GM12864 (cell line): ENCODE measurements around the gene CAPRIN2.

Source experiments
- DNase-seq: peaks from one replicate; pipeline ENCODE4 v3.0.0-alpha.2; 2011; ENCODE audit warnings: low read depth
- H3K4me3 ChIP-seq: 2 replicates; pipeline ENCODE4 v1.5.1; 2011; ENCODE audit warnings: mild to moderate bottlenecking, low read depth, low read length, control low read depth
- CTCF ChIP-seq: IDR thresholded peaks from 2 replicates; pipeline ENCODE4 v1.5.1; 2011; ENCODE audit warnings: low read depth, mild to moderate bottlenecking, moderate library complexity, low read length, control low read depth, inconsistent platforms; ENCODE audit errors: missing control alignments

Gene CAPRIN2

GRCh38 chr12:30739020-30739419 lies 15.7 kb downstream of the CAPRIN2 start:
- no peak overlapping the region for H3K4me3 ChIP-seq
- no peak for DNase-seq
- no peak for TF ChIP-seq CTCF

DNA sequence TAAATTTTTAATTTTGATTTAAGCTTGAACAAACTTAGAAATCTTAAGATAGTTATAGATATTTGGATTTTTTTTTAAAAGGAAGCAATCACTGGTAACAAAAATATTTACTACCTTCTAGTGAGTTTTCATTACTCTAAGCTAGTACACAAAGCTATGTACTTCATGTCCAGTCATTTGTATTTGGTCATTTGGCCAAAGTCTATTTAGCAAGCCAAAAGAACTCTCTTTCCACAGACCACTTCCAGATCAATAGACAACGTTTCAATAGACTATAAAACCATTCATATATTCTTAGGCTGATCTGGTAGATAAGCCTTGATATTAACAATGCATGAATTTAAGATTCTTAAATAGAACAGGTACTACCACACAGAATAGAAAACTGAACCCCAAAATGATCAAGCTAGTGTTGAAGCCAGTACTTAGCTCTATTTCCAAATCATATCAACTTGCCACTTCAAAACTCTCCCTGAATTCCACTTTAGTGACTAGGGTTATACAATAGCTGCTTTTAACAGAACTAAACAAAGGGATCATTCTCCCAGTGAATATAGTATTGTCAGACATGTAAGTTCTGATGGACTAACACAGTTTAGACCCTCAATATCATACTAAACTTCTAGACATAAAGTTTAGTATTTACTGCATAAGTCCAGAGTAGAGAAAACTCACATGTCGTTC lies 21.7 kb downstream of the CAPRIN2 start:
- TF ChIP-seq CTCF: no peak
- H3K4me3 ChIP-seq: no peak overlapping the region
- no peak for DNase-seq

- TF ChIP-seq CTCF: no peak
- H3K4me3 ChIP-seq: no peak overlapping the region
- DNase-seq: no peak
These were observed 24.7 kb downstream of the CAPRIN2 start for GRCh38 chr12:30730011-30730410.

DNA sequence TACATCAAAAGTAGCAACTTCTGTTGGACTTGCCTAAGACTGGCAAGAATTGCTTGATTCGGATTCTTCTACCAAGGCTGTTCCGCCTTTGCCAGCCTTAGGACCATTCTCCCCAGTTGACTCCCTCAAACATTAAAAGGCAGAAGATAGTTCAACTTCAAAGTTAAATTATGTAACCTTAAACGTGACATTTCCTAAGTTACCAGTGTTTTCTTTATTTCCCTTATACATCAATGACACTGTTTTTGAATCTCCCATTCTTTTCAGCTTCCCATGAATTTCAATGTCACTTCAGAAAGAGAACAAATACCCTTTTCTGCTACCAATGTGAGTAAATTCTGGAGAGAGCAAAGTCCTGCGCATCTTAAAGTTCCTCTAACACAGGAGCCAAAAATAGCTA lies 25.2 kb downstream of the CAPRIN2 start:
- no peak for TF ChIP-seq CTCF
- no peak overlapping the region for H3K4me3 ChIP-seq
- DNase-seq: no peak

DNA sequence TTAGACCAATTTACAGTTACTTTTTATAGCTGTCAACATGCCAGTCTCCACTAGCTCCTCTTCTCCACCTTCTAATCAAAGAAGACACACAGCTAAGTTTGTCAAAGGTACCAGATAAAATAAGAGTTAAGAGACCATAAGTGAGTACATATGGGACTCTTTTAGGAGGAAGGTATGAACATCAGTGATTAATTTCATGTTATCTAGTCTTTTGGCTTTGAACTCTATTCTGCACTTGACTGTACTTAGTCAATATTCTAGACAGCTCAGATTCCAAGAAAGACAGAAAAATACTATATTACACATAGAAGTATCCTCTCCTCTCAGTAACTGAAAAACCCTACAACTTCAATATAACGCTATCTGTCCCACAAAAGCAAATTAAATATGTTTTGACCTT lies 28.1 kb downstream of the CAPRIN2 start:
- TF ChIP-seq CTCF: no peak

GRCh38 chr12:30725739-30726138 lies 29.0 kb downstream of the CAPRIN2 start:
- no peak overlapping the region for H3K4me3 ChIP-seq
- TF ChIP-seq CTCF: no peak
- no peak for DNase-seq

More for the DNA sequence above, 28.1 kb downstream of the CAPRIN2 start:
- no peak overlapping the region for H3K4me3 ChIP-seq
- no peak for DNase-seq

DNA sequence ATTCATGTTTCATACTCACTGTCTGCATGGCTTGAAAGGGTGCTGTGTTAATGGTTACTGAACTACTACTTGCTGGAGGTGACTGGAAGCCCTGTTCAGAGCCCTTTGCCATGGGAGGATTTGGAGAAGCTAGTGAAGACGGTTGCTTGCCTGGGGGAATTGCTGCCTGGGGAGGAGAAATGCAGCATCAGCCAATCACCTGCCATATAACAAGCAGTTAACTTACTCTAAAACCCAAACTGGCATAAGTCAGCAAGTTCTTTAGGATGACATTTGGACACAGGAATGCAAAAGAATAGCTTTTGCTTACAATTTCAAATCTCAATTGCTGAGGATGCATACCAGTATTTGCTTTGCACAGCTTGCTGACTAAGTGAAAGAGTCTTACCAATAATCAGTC lies 35.7 kb downstream of the CAPRIN2 start:
- DNase-seq: no peak
- no peak overlapping the region for H3K4me3 ChIP-seq
- no peak for TF ChIP-seq CTCF
